SK-N-MC (cell line): ENCODE results near the gene TNK2.
"Not testable (repeated sequence)": the region's sequence is repeated elsewhere in the genome, so short reads cannot be mapped to it uniquely, and the experiment has no call there.

ENCODE experiments used
- EZH2 ChIP-seq: fragments of 200-600 bp; sonication (generic); IDR thresholded peaks from one replicate; pipeline ENCODE4 v1.6.1; 2017; ENCODE audit warnings: antibody characterized with exemption
- FOXP2 ChIP-seq: optimal IDR thresholded peaks from 2 replicates; pipeline ENCODE3; 2011; ENCODE audit warnings: mild to moderate bottlenecking, moderate library complexity; ENCODE audit not compliant: insufficient read depth; ENCODE audit errors: extremely low read length, control extremely low read depth
- POLR2AphosphoS5 ChIP-seq: IDR thresholded peaks from 2 replicates; pipeline ENCODE4 v1.6.1; 2012; ENCODE audit warnings: mild to moderate bottlenecking, low read depth, low read length, borderline replicate concordance

GRCh38 chr3:195950731-195951130 lies 42.4 kb upstream of the TNK2 start:
- not testable (repeated sequence) for TF ChIP-seq EZH2, FOXP2, POLR2AphosphoS5
